ENCODE data around the gene PRR5L. TPM values are rescaled to one million over a fixed set of nuclear protein-coding genes. Genes with fewer than 3 reads are reported as not detected.

PRR5L gene
- polyA plus RNA-seq, 3 donors = 3.5 to 16.0 (median 7.4) TPM

DNA sequence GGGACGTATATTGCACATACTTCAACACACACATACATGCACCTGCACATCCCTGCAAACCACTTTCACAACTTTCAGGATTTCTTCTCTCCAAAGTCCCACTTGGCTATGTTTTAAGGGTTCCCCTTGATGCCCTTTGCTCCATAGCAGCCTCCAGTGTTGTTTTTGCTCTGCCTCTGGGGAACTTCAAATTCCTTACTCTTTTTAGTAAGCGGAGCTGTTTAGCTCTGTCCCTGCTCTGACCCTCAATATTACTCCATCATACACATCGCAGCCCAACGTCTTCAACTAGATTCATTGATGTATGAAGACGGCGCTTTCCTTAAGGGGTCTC, 18.3 kb downstream of the PRR5L start:
- H3K36me3 Mint-ChIP-seq = no peaks in the 10 kb centered on the region
- Histone ChIP-seq H3K4me3 (replicated peaks in 1 of 3; ENCODE audit: low read depth in 2 of 3, low read length in 3 of 3) (no peak overlapping the region), H3K36me3 (replicated peaks in 1 of 2; ENCODE audit: control insufficient read depth in 1 of 2, insufficient read depth in 2 of 2, low read length in 2 of 2) (no peaks in the 10 kb centered on the region), H3K9me3 (replicated peaks in 1 of 2; ENCODE audit: control insufficient read depth in 1 of 2, insufficient read depth in 1 of 2, low read length in 2 of 2) (no peaks in the 10 kb centered on the region), H3K4me1 (ENCODE audit: control insufficient read depth in 1 of 2, insufficient read depth in 2 of 2, low read length in 2 of 2) (no peaks in the 10 kb centered on the region), H4K20me1 (ENCODE audit: insufficient read depth, low read length) (no peaks in the 10 kb centered on the region), H3K4me2 (replicated peaks; ENCODE audit: extremely low read depth, low read length, poor library complexity, severe bottlenecking) (no peak overlapping the region), H2AFZ (ENCODE audit: insufficient read depth, low read depth, low read length, poor library complexity, severe bottlenecking) (no peak overlapping the region), H3K27me3 (ENCODE audit: control insufficient read depth in 2 of 2, insufficient read depth in 2 of 2, low read length in 2 of 2) (peaks cover 0 to 5% of the 10 kb centered on the region in 2 donors), H3K79me2 (ENCODE audit: insufficient read depth, low read length) (no peaks in the 10 kb centered on the region), H3K27ac (ENCODE audit: low read depth in 1 of 2, low read length in 2 of 2) (no peak overlapping the region), H3K9ac (ENCODE audit: insufficient read depth, low read length, poor library complexity, severe bottlenecking) (no peak overlapping the region)
- TF ChIP-seq, protein P1, sequence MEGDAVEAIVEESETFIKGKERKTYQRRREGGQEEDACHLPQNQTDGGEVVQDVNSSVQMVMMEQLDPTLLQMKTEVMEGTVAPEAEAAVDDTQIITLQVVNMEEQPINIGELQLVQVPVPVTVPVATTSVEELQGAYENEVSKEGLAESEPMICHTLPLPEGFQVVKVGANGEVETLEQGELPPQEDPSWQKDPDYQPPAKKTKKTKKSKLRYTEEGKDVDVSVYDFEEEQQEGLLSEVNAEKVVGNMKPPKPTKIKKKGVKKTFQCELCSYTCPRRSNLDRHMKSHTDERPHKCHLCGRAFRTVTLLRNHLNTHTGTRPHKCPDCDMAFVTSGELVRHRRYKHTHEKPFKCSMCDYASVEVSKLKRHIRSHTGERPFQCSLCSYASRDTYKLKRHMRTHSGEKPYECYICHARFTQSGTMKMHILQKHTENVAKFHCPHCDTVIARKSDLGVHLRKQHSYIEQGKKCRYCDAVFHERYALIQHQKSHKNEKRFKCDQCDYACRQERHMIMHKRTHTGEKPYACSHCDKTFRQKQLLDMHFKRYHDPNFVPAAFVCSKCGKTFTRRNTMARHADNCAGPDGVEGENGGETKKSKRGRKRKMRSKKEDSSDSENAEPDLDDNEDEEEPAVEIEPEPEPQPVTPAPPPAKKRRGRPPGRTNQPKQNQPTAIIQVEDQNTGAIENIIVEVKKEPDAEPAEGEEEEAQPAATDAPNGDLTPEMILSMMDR (IDR thresholded peaks at IDR 0.05) = no peak
- peaks cover 0 to 12% (median 4%) of the 10 kb centered on the region in 3 donors for H3K27me3 Mint-ChIP-seq (ENCODE audit: low read depth in 3 of 3)
- peaks cover 2% of the 10 kb centered on the region for H3K4me1 Mint-ChIP-seq
- no peak overlapping the region for H3K27ac Mint-ChIP-seq
- no CpG with 5 or more reads among the region's 6 CpGs for WGBS (ENCODE audit: insufficient coverage)
- peaks cover 0 to 3% (median 0%) of the 10 kb centered on the region in 7 donors for H3K9me3 Mint-ChIP-seq
- no peak for DNase-seq
- intact Hi-C loops (cut with micrococcal nuclease) = no loop called here
- H3K4me3 Mint-ChIP-seq = no peak overlapping the region

DNA sequence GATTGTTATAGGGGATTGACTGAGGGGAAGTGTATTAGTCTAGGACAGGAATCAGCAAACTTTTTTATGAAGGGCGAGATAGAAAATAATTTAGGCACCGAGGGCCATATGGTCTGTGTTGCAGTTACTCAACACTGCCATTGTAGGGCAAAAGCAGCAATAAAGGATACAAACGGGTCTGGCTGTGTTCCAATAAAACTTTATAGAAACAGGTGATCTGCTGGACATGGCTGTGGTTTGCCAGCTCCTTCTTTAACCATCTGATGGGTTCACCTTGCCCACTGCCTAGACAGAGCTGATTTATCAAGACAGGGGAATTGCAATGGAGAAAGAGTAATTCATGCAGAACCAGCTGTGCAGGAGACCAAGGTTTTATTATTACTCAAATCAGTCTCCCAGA, 20.0 kb downstream of the PRR5L start:
- H2AFZ ChIP-seq (ENCODE audit: insufficient read depth, low read depth, low read length, poor library complexity, severe bottlenecking) = no peak overlapping the region
- H3K79me2 ChIP-seq (ENCODE audit: insufficient read depth, low read length) = no peaks in the 10 kb centered on the region
- H3K9me3 Mint-ChIP-seq = peaks cover 0 to 3% (median 0%) of the 10 kb centered on the region in 7 donors
- H3K4me3 Mint-ChIP-seq = no peak overlapping the region
- no peaks in the 10 kb centered on the region for H3K9me3 ChIP-seq (replicated peaks in 1 of 2; ENCODE audit: control insufficient read depth in 1 of 2, insufficient read depth in 1 of 2, low read length in 2 of 2)
- H3K27ac ChIP-seq (ENCODE audit: low read depth in 1 of 2, low read length in 2 of 2) = no peak overlapping the region
- intact Hi-C loops (cut with micrococcal nuclease) = no loop called here
- H3K4me3 ChIP-seq (replicated peaks in 1 of 3; ENCODE audit: low read depth in 2 of 3, low read length in 3 of 3) = no peak overlapping the region
- H3K27me3 ChIP-seq (ENCODE audit: control insufficient read depth in 2 of 2, insufficient read depth in 2 of 2, low read length in 2 of 2) = peaks cover 0 to 5% of the 10 kb centered on the region in 2 donors
- TF ChIP-seq, protein P1 (IDR thresholded peaks at IDR 0.05) = no peak
- DNase-seq = no peak
- no peaks in the 10 kb centered on the region for H3K4me1 ChIP-seq (ENCODE audit: control insufficient read depth in 1 of 2, insufficient read depth in 2 of 2, low read length in 2 of 2)
- no peak overlapping the region for H3K27ac Mint-ChIP-seq
- no peaks in the 10 kb centered on the region for H4K20me1 ChIP-seq (ENCODE audit: insufficient read depth, low read length)
- H3K4me2 ChIP-seq (replicated peaks; ENCODE audit: extremely low read depth, low read length, poor library complexity, severe bottlenecking) = no peak overlapping the region
- no peak overlapping the region for H3K9ac ChIP-seq (ENCODE audit: insufficient read depth, low read length, poor library complexity, severe bottlenecking)
- peaks cover 0 to 11% (median 3%) of the 10 kb centered on the region in 3 donors for H3K27me3 Mint-ChIP-seq (ENCODE audit: low read depth in 3 of 3)
- peaks cover 2% of the 10 kb centered on the region for H3K4me1 Mint-ChIP-seq
- WGBS (ENCODE audit: insufficient coverage) = 83% methylated on average over 3 of the region's 3 CpGs
- H3K36me3 Mint-ChIP-seq = no peaks in the 10 kb centered on the region
- no peaks in the 10 kb centered on the region for H3K36me3 ChIP-seq (replicated peaks in 1 of 2; ENCODE audit: control insufficient read depth in 1 of 2, insufficient read depth in 2 of 2, low read length in 2 of 2)

Data from CD14-positive monocyte (primary cell).